Measurements from ENCODE around the gene PLCL1.

PLCL1 gene

GRCh38 chr2:197958592-197959150, 154.3 kb downstream of the PLCL1 start:
- DNase-seq: no peak

GRCh38 chr2:197959383-197959782, 155.0 kb downstream of the PLCL1 start:
- DNase-seq: no peak

GRCh38 chr2:197960786-197961185, 156.4 kb downstream of the PLCL1 start:
- no peak for DNase-seq

- no peak for DNase-seq
These were observed 160.3 kb downstream of the PLCL1 start for GRCh38 chr2:197964720-197965119.

GRCh38 chr2:197965756-197966155, 161.4 kb downstream of the PLCL1 start:
- DNase-seq: no peak

- no peak for DNase-seq
These were observed 165.0 kb downstream of the PLCL1 start for GRCh38 chr2:197969391-197969893.

GRCh38 chr2:197972061-197972460, 167.7 kb downstream of the PLCL1 start:
- no peak for DNase-seq

- no peak for DNase-seq
These were observed 168.2 kb downstream of the PLCL1 start for GRCh38 chr2:197972587-197972986.

GRCh38 chr2:197973772-197974171, 169.4 kb downstream of the PLCL1 start:
- no peak for DNase-seq

- no peak for DNase-seq
These were observed 171.6 kb downstream of the PLCL1 start for GRCh38 chr2:197975931-197976519.

GRCh38 chr2:197978971-197979370, 174.6 kb downstream of the PLCL1 start:
- DNase-seq: no peak

- DNase-seq: no peak
These were observed 178.2 kb downstream of the PLCL1 start for GRCh38 chr2:197982565-197982964.

GRCh38 chr2:197985029-197985638, 180.7 kb downstream of the PLCL1 start:
- DNase-seq: no peak

- no peak for DNase-seq
These were observed 182.6 kb downstream of the PLCL1 start for GRCh38 chr2:197986977-197987376.

GRCh38 chr2:197990356-197990755, 186.0 kb downstream of the PLCL1 start:
- DNase-seq: no peak

GRCh38 chr2:197992482-197993133, 188.2 kb downstream of the PLCL1 start:
- DNase-seq: no peak

GRCh38 chr2:197993363-197993762, 189.0 kb downstream of the PLCL1 start:
- no peak for DNase-seq

- no peak for DNase-seq
These were observed 189.4 kb downstream of the PLCL1 start for GRCh38 chr2:197993830-197994229.

- DNase-seq: no peak
These were observed 190.4 kb downstream of the PLCL1 start for GRCh38 chr2:197994751-197995150.

GRCh38 chr2:197996583-197996982, 192.2 kb downstream of the PLCL1 start:
- DNase-seq: no peak

- DNase-seq: no peak
These were observed 192.7 kb downstream of the PLCL1 start for GRCh38 chr2:197997083-197997541.

GRCh38 chr2:197998702-197999101, 194.3 kb downstream of the PLCL1 start:
- DNase-seq: no peak

GRCh38 chr2:198000417-198000816, 196.0 kb downstream of the PLCL1 start:
- no peak for DNase-seq

- DNase-seq: no peak
These were observed 199.8 kb downstream of the PLCL1 start for GRCh38 chr2:198004173-198004572.
